Ovary (tissue), 3 donors: ENCODE data around the gene RABL2B.

ENCODE experiments used
- CTCF ChIP-seq, 3 donors: fragments of 450-650 bp in 2 of 3; fragments of 200-600 bp in 1 of 3; IDR thresholded peaks; one replicate each; pipeline versions ENCODE4 v1.5.1 to v1.8.0; 2016 to 2022; ENCODE audit warnings: antibody characterized with exemption in 3 of 3, mild to moderate bottlenecking in 1 of 3
- EP300 ChIP-seq: sonication (generic); formaldehyde crosslinking; IDR thresholded peaks from one replicate; pipeline ENCODE4 v1.6.1; 2017; ENCODE audit warnings: antibody characterized with exemption
- POLR2A ChIP-seq: fragments of 450-650 bp; IDR thresholded peaks from one replicate; pipeline ENCODE4 v1.6.1; 2017; ENCODE audit warnings: antibody characterized with exemption, mild to moderate bottlenecking, moderate library complexity
- donor health status: DM: no; HTN: no; CAD: no.

GRCh38 chr22:50733521-50734342, 49.7 kb downstream of the RABL2B start:
- TF ChIP-seq CTCF (IDR thresholded peaks at IDR 0.05) (no peak), POLR2A (no peak), EP300 (no peak)
